Embryonic facial prominence (tissue), 1 donor: Measurements from ENCODE around the gene PLK3.
"Not testable (repeated sequence)": the region's sequence is repeated elsewhere in the genome, so short reads cannot be mapped to it uniquely, and the experiment has no call there.

Experiments
- DNase-seq: peaks from one replicate; pipeline ENCODE4 v3.0.0-alpha.2; 2016; ENCODE audit errors: extremely low spot score

The PLK3 gene

GRCh38 chr1:44787506-44787905, 12.7 kb upstream of the PLK3 start:
- DNase-seq = no peak

GRCh38 chr1:44788120-44788860, 11.9 kb upstream of the PLK3 start, which contains the start of gene BEST4:
Gene BEST4 (minus strand): TSS chr1:44788170. CDS start chr1:44787705, 465 bp downstream.
- no peak for DNase-seq

GRCh38 chr1:44790968-44791801, 9.0 kb upstream of the PLK3 start:
- DNase-seq = no peak

- DNase-seq = no peak
These were observed 7.3 kb upstream of the PLK3 start for GRCh38 chr1:44792736-44793502.

GRCh38 chr1:44797886-44798285, 2.3 kb upstream of the PLK3 start:
- DNase-seq = not testable (repeated sequence)

- no peak for DNase-seq
These were observed 1.5 kb upstream of the PLK3 start for GRCh38 chr1:44798481-44799365.

- DNase-seq = no peak
These were observed 1.5 kb downstream of the PLK3 start for GRCh38 chr1:44801491-44802305.

- no peak for DNase-seq
These were observed 2.3 kb downstream of the PLK3 start for GRCh38 chr1:44802306-44803061.

GRCh38 chr1:44803062-44803311, 2.8 kb downstream of the PLK3 start:
- DNase-seq = no peak

- DNase-seq = no peak
These were observed 3.3 kb downstream of the PLK3 start for GRCh38 chr1:44803312-44804095.

GRCh38 chr1:44805311-44806024, 5.3 kb downstream of the PLK3 start:
- no peak for DNase-seq

- DNase-seq = no peak
These were observed 6.0 kb downstream of the PLK3 start for GRCh38 chr1:44806025-44806703.

- DNase-seq = no peak
These were observed 6.7 kb downstream of the PLK3 start, which contains the start of gene DYNLT4 for GRCh38 chr1:44806704-44807363. Gene DYNLT4 (minus strand): TSS chr1:44807351. CDS start chr1:44806668, 683 bp downstream.

GRCh38 chr1:44807364-44808062, 7.3 kb downstream of the PLK3 start:
- DNase-seq = peak; percentile 77

- DNase-seq = peak; percentile 79
These were observed 8.1 kb downstream of the PLK3 start, which contains the start of gene BTBD19 for GRCh38 chr1:44808063-44808937. Gene BTBD19 (plus strand): TSS chr1:44808523. CDS start chr1:44808821, 298 bp downstream.
